Measurements from ENCODE around the gene TNPO2.

The TNPO2 gene

GRCh38 chr19:12737835-12738351, 14.2 kb upstream of the TNPO2 start:
- peaks cover 27% of the 10 kb centered on the region for H3K36me3 ChIP-seq (ENCODE audit: low read depth)
- no peak for TF ChIP-seq CTCF (IDR thresholded peaks at IDR 0.05; ENCODE audit: poor library complexity, severe bottlenecking)
- H3K9me3 ChIP-seq (ENCODE audit: severe bottlenecking) = no peaks in the 10 kb centered on the region
- no peak for ATAC-seq (ENCODE audit: low read depth)
- H3K27ac ChIP-seq (ENCODE audit: poor library complexity, severe bottlenecking) = peak overlapping the region; percentile 74
- DNase-seq (ENCODE audit: low spot score) = no peak
- peaks cover 3% of the 10 kb centered on the region for H3K4me1 ChIP-seq (ENCODE audit: insufficient read depth, poor library complexity, severe bottlenecking)
- peak overlapping the region; percentile 80 for H3K4me3 ChIP-seq (ENCODE audit: severe bottlenecking)
- H3K27me3 ChIP-seq (ENCODE audit: insufficient read depth, poor library complexity, severe bottlenecking) = no peaks in the 10 kb centered on the region

- H3K9me3 ChIP-seq (ENCODE audit: severe bottlenecking) = no peaks in the 10 kb centered on the region
- H3K36me3 ChIP-seq (ENCODE audit: low read depth) = peaks cover 33% of the 10 kb centered on the region
- no peaks in the 10 kb centered on the region for H3K27me3 ChIP-seq (ENCODE audit: insufficient read depth, poor library complexity, severe bottlenecking)
- H3K27ac ChIP-seq (ENCODE audit: poor library complexity, severe bottlenecking) = peak within 1 kb of the TSS; percentile 74
- H3K4me3 ChIP-seq (ENCODE audit: severe bottlenecking) = peak within 1 kb of the TSS; percentile 80
- ATAC-seq (ENCODE audit: low read depth) = peak; percentile 92; the same call in 2 of the 3 replicates
- DNase-seq (ENCODE audit: low spot score) = peak; percentile 97
- no peak for TF ChIP-seq CTCF (IDR thresholded peaks at IDR 0.05; ENCODE audit: poor library complexity, severe bottlenecking)
- H3K4me1 ChIP-seq (ENCODE audit: insufficient read depth, poor library complexity, severe bottlenecking) = peaks cover 3% of the 10 kb centered on the region
These were observed 13.5 kb upstream of the TNPO2 start, which contains the start of gene GET3 for GRCh38 chr19:12736995-12737834. TSS of gene GET3 (plus strand) at chr19:12737497. CDS start at chr19:12737506, 9 bp downstream.

- Histone ChIP-seq H3K36me3 (ENCODE audit: low read depth) (peaks cover 31% of the 10 kb centered on the region), H3K27ac (ENCODE audit: poor library complexity, severe bottlenecking) (peak overlapping the region; percentile 74), H3K4me1 (ENCODE audit: insufficient read depth, poor library complexity, severe bottlenecking) (peaks cover 3% of the 10 kb centered on the region), H3K27me3 (ENCODE audit: insufficient read depth, poor library complexity, severe bottlenecking) (no peaks in the 10 kb centered on the region), H3K4me3 (ENCODE audit: severe bottlenecking) (peak overlapping the region; percentile 88), H3K9me3 (ENCODE audit: severe bottlenecking) (no peaks in the 10 kb centered on the region)
- no peak for DNase-seq (ENCODE audit: low spot score)
- ATAC-seq (ENCODE audit: low read depth) = no peak
- peak; percentile 60 for TF ChIP-seq CTCF (IDR thresholded peaks at IDR 0.05; ENCODE audit: poor library complexity, severe bottlenecking)
These were observed 9.9 kb upstream of the TNPO2 start for GRCh38 chr19:12733369-12734214.

GRCh38 chr19:12731337-12731736, 7.6 kb upstream of the TNPO2 start:
- no peak overlapping the region for H3K27ac ChIP-seq (ENCODE audit: poor library complexity, severe bottlenecking)
- no peaks in the 10 kb centered on the region for H3K27me3 ChIP-seq (ENCODE audit: insufficient read depth, poor library complexity, severe bottlenecking)
- ATAC-seq (ENCODE audit: low read depth) (no peak), DNase-seq (ENCODE audit: low spot score) (no peak)
- peaks cover 28% of the 10 kb centered on the region for H3K36me3 ChIP-seq (ENCODE audit: low read depth)
- H3K4me3 ChIP-seq (ENCODE audit: severe bottlenecking) = no peak overlapping the region
- H3K4me1 ChIP-seq (ENCODE audit: insufficient read depth, poor library complexity, severe bottlenecking) = peaks cover 2% of the 10 kb centered on the region
- TF ChIP-seq CTCF (IDR thresholded peaks at IDR 0.05; ENCODE audit: poor library complexity, severe bottlenecking) = no peak
- no peaks in the 10 kb centered on the region for H3K9me3 ChIP-seq (ENCODE audit: severe bottlenecking)

Data from RWPE2 (cell line).